GM12878 (cell line): ENCODE data around the gene SSUH2. TPM values are rescaled to one million over a fixed set of nuclear protein-coding genes. Genes with fewer than 3 reads are reported as not detected.

Experiments
- ATF7 ChIP-seq: fragments of 450-650 bp; IDR thresholded peaks from 2 replicates; pipeline ENCODE4 v1.6.1; 2016; ENCODE audit warnings: low read depth, mild to moderate bottlenecking
- MTA2 ChIP-seq: fragments of 450-650 bp; IDR thresholded peaks from 2 replicates; pipeline ENCODE4 v1.6.1; 2016; ENCODE audit warnings: low read depth, mild to moderate bottlenecking, moderate library complexity
- NFYA ChIP-seq: IDR thresholded peaks from 2 replicates; pipeline ENCODE4 v1.6.1; 2011; ENCODE audit warnings: low read depth, mild to moderate bottlenecking, low read length, improper control_type of control experiment, borderline replicate concordance
- POLR2AphosphoS2 ChIP-seq: IDR thresholded peaks from 2 replicates; pipeline ENCODE4 v1.6.1; 2011; ENCODE audit warnings: low read depth, mild to moderate bottlenecking, low read length, improper control_type of control experiment, moderate library complexity
- RELA ChIP-seq: fragments of 450-650 bp; IDR thresholded peaks from 2 replicates; pipeline ENCODE4 v1.8.0; 2014; ENCODE audit warnings: borderline replicate concordance; ENCODE audit not compliant: partially characterized antibody
- SIN3A ChIP-seq: IDR thresholded peaks from 2 replicates; pipeline ENCODE4 v1.6.1; 2012; ENCODE audit warnings: low read depth, low read length, improper control_type of control experiment
- SMARCA5 ChIP-seq: fragments of 450-650 bp; IDR thresholded peaks from 2 replicates; pipeline ENCODE4 v1.6.1; 2017; ENCODE audit warnings: mild to moderate bottlenecking
- SMC3 ChIP-seq: IDR thresholded peaks from 2 replicates; pipeline ENCODE4 v1.6.1; 2011; ENCODE audit warnings: low read length, improper control_type of control experiment, borderline replicate concordance
- ZSCAN29 ChIP-seq: fragments of 450-650 bp; IDR thresholded peaks from 2 replicates; pipeline ENCODE4 v1.6.1; 2017; ENCODE audit warnings: mild to moderate bottlenecking, moderate library complexity
- polyA plus RNA-seq, 11 experiments: library from polyadenylated mRNA; depleted of rRNA in 4 of 11; unstranded in 6 of 11; stranded (reverse) in 5 of 11; fragments of >200 nt; fragmentation: Nextera tagmentation in 4 of 11; fragmentation: Illumina TruSeq in 1 of 11; extraction: Ambion mirVana in 4 of 11; extraction: Trizol in 1 of 11; gene quantifications; 1 replicate in 1 of 11; 2 replicates in 10 of 11; pipeline versions ENCODE4 v1.2.1 to v1.2.3, GENCODE V29; 2011 to 2016; ENCODE audit warnings: inconsistent platforms in 2 of 11, missing spikeins in 2 of 11, low read depth in 1 of 11
- total RNA-seq, 4 experiments: library from RNA; depleted of rRNA in 3 of 4; stranded (reverse); fragments of >200 nt in 3 of 4; fragmentation: Illumina TruSeq in 1 of 4; extraction: Trizol in 1 of 4; gene quantifications; 2 replicates each; pipeline versions ENCODE4 v1.2.1 to v1.2.3, GENCODE V29; 2013 to 2021
- TF ChIP-seq, protein P1 (sequence below): fragments of 450-650 bp; IDR thresholded peaks from 2 replicates; pipeline ENCODE4 v1.6.1; 2016; ENCODE audit warnings: mild to moderate bottlenecking
- TF ChIP-seq, protein P2 (sequence below): IDR thresholded peaks from 2 replicates; pipeline ENCODE4 v1.6.1; 2011; ENCODE audit warnings: mild to moderate bottlenecking, low read depth, low read length, moderate library complexity; ENCODE audit not compliant: insufficient replicate concordance
- TF ChIP-seq, protein P3 (sequence below): fragments of 450-650 bp; formaldehyde crosslinking; IDR thresholded peaks from 2 replicates; pipeline ENCODE4 v1.4.0; 2020; ENCODE audit warnings: mild to moderate bottlenecking, moderate library complexity

Gene SSUH2
- total and polyA plus RNA-seq, 10 of the 15 experiments (the other 5 are each of a cell fraction or from before 2014, with no cell fraction given) = 0.09 to 0.26 TPM; not detected in 8

DNA sequence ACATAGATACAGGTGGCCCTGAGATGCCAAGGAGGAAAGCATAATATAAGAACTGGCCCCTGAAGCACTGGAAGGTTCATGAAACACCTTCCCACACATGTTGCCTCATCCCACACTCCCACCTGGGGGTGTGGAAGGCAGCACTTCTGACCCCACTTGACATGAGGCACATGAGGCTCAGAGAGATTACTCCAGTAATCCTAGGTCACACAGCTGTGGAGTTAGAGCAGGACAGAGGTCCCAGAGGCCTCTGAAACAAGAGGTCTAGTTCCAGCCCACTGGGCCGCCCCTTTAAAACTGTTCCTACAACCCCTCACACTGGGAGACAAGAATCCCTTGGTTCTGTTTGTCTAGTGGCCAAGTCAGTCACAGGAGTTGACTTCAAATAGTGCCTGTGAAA, 7.2 kb downstream of the SSUH2 start (continued):
- no peak for TF ChIP-seq RELA
- no peak for TF ChIP-seq POLR2AphosphoS2
- TF ChIP-seq MTA2 = no peak
- TF ChIP-seq NFYA = no peak
- TF ChIP-seq SMC3 = no peak
- no peak for TF ChIP-seq SMARCA5
- no peak for TF ChIP-seq SIN3A
- TF ChIP-seq, protein P1, sequence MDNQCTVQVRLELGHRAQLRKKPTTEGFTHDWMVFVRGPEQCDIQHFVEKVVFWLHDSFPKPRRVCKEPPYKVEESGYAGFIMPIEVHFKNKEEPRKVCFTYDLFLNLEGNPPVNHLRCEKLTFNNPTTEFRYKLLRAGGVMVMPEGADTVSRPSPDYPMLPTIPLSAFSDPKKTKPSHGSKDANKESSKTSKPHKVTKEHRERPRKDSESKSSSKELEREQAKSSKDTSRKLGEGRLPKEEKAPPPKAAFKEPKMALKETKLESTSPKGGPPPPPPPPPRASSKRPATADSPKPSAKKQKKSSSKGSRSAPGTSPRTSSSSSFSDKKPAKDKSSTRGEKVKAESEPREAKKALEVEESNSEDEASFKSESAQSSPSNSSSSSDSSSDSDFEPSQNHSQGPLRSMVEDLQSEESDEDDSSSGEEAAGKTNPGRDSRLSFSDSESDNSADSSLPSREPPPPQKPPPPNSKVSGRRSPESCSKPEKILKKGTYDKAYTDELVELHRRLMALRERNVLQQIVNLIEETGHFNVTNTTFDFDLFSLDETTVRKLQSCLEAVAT = no peak
- no peak for TF ChIP-seq ZSCAN29
- TF ChIP-seq, protein P2, sequence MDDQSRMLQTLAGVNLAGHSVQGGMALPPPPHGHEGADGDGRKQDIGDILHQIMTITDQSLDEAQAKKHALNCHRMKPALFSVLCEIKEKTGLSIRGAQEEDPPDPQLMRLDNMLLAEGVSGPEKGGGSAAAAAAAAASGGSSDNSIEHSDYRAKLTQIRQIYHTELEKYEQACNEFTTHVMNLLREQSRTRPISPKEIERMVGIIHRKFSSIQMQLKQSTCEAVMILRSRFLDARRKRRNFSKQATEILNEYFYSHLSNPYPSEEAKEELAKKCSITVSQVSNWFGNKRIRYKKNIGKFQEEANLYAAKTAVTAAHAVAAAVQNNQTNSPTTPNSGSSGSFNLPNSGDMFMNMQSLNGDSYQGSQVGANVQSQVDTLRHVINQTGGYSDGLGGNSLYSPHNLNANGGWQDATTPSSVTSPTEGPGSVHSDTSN = no peak
- TF ChIP-seq, protein P3, sequence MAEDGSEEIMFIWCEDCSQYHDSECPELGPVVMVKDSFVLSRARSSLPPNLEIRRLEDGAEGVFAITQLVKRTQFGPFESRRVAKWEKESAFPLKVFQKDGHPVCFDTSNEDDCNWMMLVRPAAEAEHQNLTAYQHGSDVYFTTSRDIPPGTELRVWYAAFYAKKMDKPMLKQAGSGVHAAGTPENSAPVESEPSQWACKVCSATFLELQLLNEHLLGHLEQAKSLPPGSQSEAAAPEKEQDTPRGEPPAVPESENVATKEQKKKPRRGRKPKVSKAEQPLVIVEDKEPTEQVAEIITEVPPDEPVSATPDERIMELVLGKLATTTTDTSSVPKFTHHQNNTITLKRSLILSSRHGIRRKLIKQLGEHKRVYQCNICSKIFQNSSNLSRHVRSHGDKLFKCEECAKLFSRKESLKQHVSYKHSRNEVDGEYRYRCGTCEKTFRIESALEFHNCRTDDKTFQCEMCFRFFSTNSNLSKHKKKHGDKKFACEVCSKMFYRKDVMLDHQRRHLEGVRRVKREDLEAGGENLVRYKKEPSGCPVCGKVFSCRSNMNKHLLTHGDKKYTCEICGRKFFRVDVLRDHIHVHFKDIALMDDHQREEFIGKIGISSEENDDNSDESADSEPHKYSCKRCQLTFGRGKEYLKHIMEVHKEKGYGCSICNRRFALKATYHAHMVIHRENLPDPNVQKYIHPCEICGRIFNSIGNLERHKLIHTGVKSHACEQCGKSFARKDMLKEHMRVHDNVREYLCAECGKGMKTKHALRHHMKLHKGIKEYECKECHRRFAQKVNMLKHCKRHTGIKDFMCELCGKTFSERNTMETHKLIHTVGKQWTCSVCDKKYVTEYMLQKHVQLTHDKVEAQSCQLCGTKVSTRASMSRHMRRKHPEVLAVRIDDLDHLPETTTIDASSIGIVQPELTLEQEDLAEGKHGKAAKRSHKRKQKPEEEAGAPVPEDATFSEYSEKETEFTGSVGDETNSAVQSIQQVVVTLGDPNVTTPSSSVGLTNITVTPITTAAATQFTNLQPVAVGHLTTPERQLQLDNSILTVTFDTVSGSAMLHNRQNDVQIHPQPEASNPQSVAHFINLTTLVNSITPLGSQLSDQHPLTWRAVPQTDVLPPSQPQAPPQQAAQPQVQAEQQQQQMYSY (CRISPR knock-in tag) = no peak
- TF ChIP-seq ATF7 = no peak
